Keratinocyte (primary cell): ENCODE measurements around the gene FANCI. TPM values are rescaled to one million over a fixed set of nuclear protein-coding genes. Genes with fewer than 3 reads are reported as not detected.

ENCODE experiments used
- DNase-seq: peaks from one replicate; pipeline ENCODE4 v3.0.0-alpha.2; 2011; ENCODE audit warnings: low read depth, missing footprints, low spot score
- FAIRE-seq: peaks from 2 replicates; lab custom pipeline; 2011; peaks lifted over from hg19 to GRCh38; lab: Jason Lieb, UNC
- H2AFZ ChIP-seq: 2 replicates; pipeline ENCODE4 v1.6.0; 2012; ENCODE audit warnings: low read length, control low read depth, inconsistent platforms; ENCODE audit not compliant: control insufficient read depth
- H3K27ac ChIP-seq: 2 replicates; pipeline ENCODE4 v1.5.1; 2011; ENCODE audit warnings: low read length; ENCODE audit not compliant: control insufficient read depth, insufficient read depth
- H3K27me3 ChIP-seq: 3 replicates; pipeline ENCODE4 v1.6.0; 2011; ENCODE audit warnings: low read length; ENCODE audit not compliant: control insufficient read depth, insufficient read depth; ENCODE audit errors: extremely low read depth
- H3K36me3 ChIP-seq, 2 experiments: 2 replicates in 1 of 2; 3 replicates in 1 of 2; pipeline ENCODE4 v1.5.1; 2011; ENCODE audit warnings: low read length in 2 of 2, mild to moderate bottlenecking in 1 of 2; ENCODE audit not compliant: control insufficient read depth in 2 of 2, insufficient read depth in 2 of 2; ENCODE audit errors: extremely low read depth in 1 of 2
- H3K4me1 ChIP-seq: 3 replicates; pipeline ENCODE4 v1.5.1; 2011; ENCODE audit warnings: low read length; ENCODE audit not compliant: control insufficient read depth, insufficient read depth; ENCODE audit errors: extremely low read depth
- H3K4me2 ChIP-seq: 3 replicates; pipeline ENCODE4 v1.6.0; 2011; ENCODE audit warnings: low read depth, low read length; ENCODE audit not compliant: control insufficient read depth, insufficient read depth; ENCODE audit errors: extremely low read depth
- H3K4me3 ChIP-seq, 3 experiments: fragments of 200-600 bp in 1 of 3; sonication (generic) in 1 of 3; 2 replicates in 2 of 3; 3 replicates in 1 of 3; pipeline ENCODE4 v1.5.1; 2011 to 2016; ENCODE audit warnings: low read length in 3 of 3, mild to moderate bottlenecking in 3 of 3, control low read depth in 2 of 3, inconsistent platforms in 1 of 3, low read depth in 1 of 3, mixed read lengths in 1 of 3, mixed run types in 1 of 3, moderate library complexity in 1 of 3; ENCODE audit not compliant: control insufficient read depth in 2 of 3, insufficient read depth in 2 of 3; ENCODE audit errors: extremely low read depth in 1 of 3
- H3K79me2 ChIP-seq: 2 replicates; pipeline ENCODE4 v1.6.0; 2012; ENCODE audit warnings: low read length; ENCODE audit not compliant: control insufficient read depth, insufficient read depth
- H3K9ac ChIP-seq: 3 replicates; pipeline ENCODE4 v1.6.0; 2011; ENCODE audit warnings: low read length; ENCODE audit not compliant: control insufficient read depth, insufficient read depth; ENCODE audit errors: extremely low read depth
- H3K9me1 ChIP-seq: 3 replicates; pipeline ENCODE4 v1.6.0; 2011; ENCODE audit warnings: low read length; ENCODE audit not compliant: control insufficient read depth, insufficient read depth; ENCODE audit errors: extremely low read depth
- H3K9me3 ChIP-seq: 2 replicates; pipeline ENCODE4 v1.5.1; 2012; ENCODE audit warnings: low read depth, low read length; ENCODE audit not compliant: control insufficient read depth
- H4K20me1 ChIP-seq: 3 replicates; pipeline ENCODE4 v1.6.0; 2011; ENCODE audit warnings: low read length; ENCODE audit not compliant: control insufficient read depth, insufficient read depth; ENCODE audit errors: extremely low read depth
- EZH2 ChIP-seq: IDR thresholded peaks from one replicate; pipeline ENCODE4 v1.6.1; 2012; ENCODE audit warnings: inconsistent platforms, mild to moderate bottlenecking, low read length, moderate library complexity
- dilution Hi-C: fragments of 300-500 bp; cut with MboI; formaldehyde crosslinking; loops from one replicate; pipeline ENCODE4 v1.7.0; 2020; ENCODE audit warnings: low sequenced_read_pairs; ENCODE audit not compliant: extremely low pct_ligation_motif_present
- polyA plus RNA-seq, 5 experiments: library from polyadenylated mRNA; depleted of rRNA in 3 of 5; stranded (reverse) in 3 of 5; stranded (forward) in 1 of 5; unstranded in 1 of 5; fragments of >200 nt; gene quantifications; 1 replicate in 1 of 5; 2 replicates in 3 of 5; 3 replicates in 1 of 5; pipeline versions ENCODE4 v1.2.1 to v1.2.3, GENCODE V29; 2011 to 2012; ENCODE audit warnings: missing spikeins in 2 of 5, low read depth in 1 of 5, low replicate concordance in 1 of 5
- TF ChIP-seq, protein P1 (sequence below), 3 experiments: IDR thresholded peaks in 1 of 3; conservative IDR thresholded peaks in 1 of 3; optimal IDR thresholded peaks in 1 of 3; 2 replicates in 2 of 3; 3 replicates in 1 of 3; pipeline versions ENCODE3 to v1.5.1; 2011; ENCODE audit warnings: low read length in 3 of 3, mild to moderate bottlenecking in 3 of 3, moderate library complexity in 2 of 3, control low read depth in 1 of 3, inconsistent platforms in 1 of 3; ENCODE audit not compliant: insufficient read depth in 2 of 3; ENCODE audit errors: extremely low read depth in 1 of 3

Gene FANCI
- polyA plus RNA-seq, 1 donor (not counting 4 experiments of a cell fraction or from before 2014, with no cell fraction given): 21.8 TPM

DNA sequence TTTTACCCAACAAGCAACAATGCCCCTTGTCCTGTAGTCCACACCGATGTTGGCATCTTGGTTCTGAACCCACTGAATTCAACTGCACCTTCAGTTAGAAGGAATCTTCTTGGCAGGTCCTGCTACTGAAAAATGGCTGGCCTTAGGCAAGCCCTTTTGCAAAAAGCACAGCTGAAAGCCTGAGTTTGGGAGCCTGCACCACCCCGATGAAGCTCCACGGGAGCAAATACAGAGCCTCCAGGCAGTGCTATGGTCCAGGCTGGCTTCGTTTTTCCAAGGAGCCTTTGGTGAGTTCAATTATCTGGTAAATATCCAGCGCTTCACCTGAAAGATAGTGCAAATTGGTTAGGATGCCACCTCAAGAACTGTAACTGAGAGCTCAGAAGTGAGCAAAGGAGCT is 72.7 kb downstream of the FANCI start:
- Histone ChIP-seq H3K9me1 (no peaks in the 10 kb centered on the region), H3K9ac (no peak overlapping the region), H3K36me3 (peaks cover 36 to 49% of the 10 kb centered on the region in 2 experiments), H3K4me2 (no peak overlapping the region), H3K27ac (no peak overlapping the region), H3K27me3 (no peaks in the 10 kb centered on the region), H2AFZ (no peak overlapping the region), H3K4me3 (no peak overlapping the region), H3K9me3 (no peaks in the 10 kb centered on the region), H3K4me1 (no peaks in the 10 kb centered on the region), H4K20me1 (peaks cover 8% of the 10 kb centered on the region), H3K79me2 (no peaks in the 10 kb centered on the region)
- no peak for TF ChIP-seq EZH2
- TF ChIP-seq, protein P1, sequence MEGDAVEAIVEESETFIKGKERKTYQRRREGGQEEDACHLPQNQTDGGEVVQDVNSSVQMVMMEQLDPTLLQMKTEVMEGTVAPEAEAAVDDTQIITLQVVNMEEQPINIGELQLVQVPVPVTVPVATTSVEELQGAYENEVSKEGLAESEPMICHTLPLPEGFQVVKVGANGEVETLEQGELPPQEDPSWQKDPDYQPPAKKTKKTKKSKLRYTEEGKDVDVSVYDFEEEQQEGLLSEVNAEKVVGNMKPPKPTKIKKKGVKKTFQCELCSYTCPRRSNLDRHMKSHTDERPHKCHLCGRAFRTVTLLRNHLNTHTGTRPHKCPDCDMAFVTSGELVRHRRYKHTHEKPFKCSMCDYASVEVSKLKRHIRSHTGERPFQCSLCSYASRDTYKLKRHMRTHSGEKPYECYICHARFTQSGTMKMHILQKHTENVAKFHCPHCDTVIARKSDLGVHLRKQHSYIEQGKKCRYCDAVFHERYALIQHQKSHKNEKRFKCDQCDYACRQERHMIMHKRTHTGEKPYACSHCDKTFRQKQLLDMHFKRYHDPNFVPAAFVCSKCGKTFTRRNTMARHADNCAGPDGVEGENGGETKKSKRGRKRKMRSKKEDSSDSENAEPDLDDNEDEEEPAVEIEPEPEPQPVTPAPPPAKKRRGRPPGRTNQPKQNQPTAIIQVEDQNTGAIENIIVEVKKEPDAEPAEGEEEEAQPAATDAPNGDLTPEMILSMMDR (optimal IDR thresholded peaks at IDR 0.05 in 1 of 3, IDR thresholded peaks at IDR 0.05 in 1 of 3, conservative IDR thresholded peaks at IDR 0.05 in 1 of 3; ENCODE audit: extremely low read depth in 1 of 3, insufficient read depth in 2 of 3, low read length in 3 of 3): no peak
- DNase-seq: no peak
- dilution Hi-C loops: no loop called here
- no peak for FAIRE-seq

DNA sequence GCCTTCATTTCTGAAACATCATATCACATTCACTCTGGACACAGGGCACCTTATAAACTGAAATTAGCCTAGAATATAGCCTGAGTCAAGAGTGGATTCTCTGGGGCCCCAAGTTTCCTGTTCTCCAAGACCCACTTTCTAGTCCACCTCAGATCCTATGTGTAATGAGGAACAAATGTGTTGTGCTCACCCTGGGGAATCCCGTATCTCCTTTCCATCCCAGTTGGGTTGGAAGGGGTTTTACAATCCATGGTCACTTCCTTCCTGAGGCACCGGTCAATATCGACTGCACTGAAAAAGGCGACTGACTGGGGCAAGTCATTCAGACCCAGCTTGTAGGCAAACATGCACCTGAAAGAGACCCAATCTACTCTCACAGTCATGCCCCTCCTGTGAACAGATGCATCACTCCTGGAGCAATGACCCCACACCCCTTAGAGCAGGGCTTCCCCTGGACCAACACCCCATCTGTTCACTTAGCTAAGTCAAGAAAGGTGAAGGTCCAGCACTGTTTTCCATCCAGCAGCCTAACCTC is 73.5 kb downstream of the FANCI start:
- TF ChIP-seq, protein P1 (optimal IDR thresholded peaks at IDR 0.05 in 1 of 3, IDR thresholded peaks at IDR 0.05 in 1 of 3, conservative IDR thresholded peaks at IDR 0.05 in 1 of 3; ENCODE audit: extremely low read depth in 1 of 3, insufficient read depth in 2 of 3, low read length in 3 of 3): no peak
- TF ChIP-seq EZH2: no peak
- Histone ChIP-seq H3K36me3 (peaks cover 43 to 57% of the 10 kb centered on the region in 2 experiments), H3K9me3 (no peaks in the 10 kb centered on the region), H3K79me2 (peaks cover 4% of the 10 kb centered on the region), H3K27me3 (no peaks in the 10 kb centered on the region), H3K9ac (no peak overlapping the region), H3K4me1 (no peaks in the 10 kb centered on the region), H3K4me2 (no peak overlapping the region), H3K27ac (no peak overlapping the region), H3K9me1 (no peaks in the 10 kb centered on the region), H3K4me3 (no peak overlapping the region), H2AFZ (no peak overlapping the region), H4K20me1 (peaks cover 8% of the 10 kb centered on the region)
- dilution Hi-C loops: no loop called here
- DNase-seq (no peak), FAIRE-seq (no peak)
